Measurements from ENCODE around the gene HNRNPUL2. TPM values are rescaled to one million over a fixed set of nuclear protein-coding genes. Genes with fewer than 3 reads are reported as not detected.
"Not testable (repeated sequence)": the region's sequence is repeated elsewhere in the genome, so short reads cannot be mapped to it uniquely, and the experiment has no call there.

The HNRNPUL2 gene
- total and polyA plus RNA-seq, 2 of the 4 experiments (the other 2 are of a cell fraction), result 3.9 to 30.2 TPM

GRCh38 chr11:62705413-62705812 is 21.8 kb downstream of the HNRNPUL2 start:
- no peak overlapping the region for H4K91ac ChIP-seq (ENCODE audit: insufficient read depth, low read depth, low read length)
- H3K56ac ChIP-seq (ENCODE audit: extremely low read depth, insufficient read depth, low read length), result peak overlapping the region; percentile 75; the same call in 1 of the 2 replicates
- H2AK9ac ChIP-seq (replicated peaks; ENCODE audit: low read depth, low read length, poor library complexity), result peak overlapping the region; percentile 91
- peaks cover 9% of the 10 kb centered on the region for H3K36me3 ChIP-seq (ENCODE audit: control insufficient read depth, insufficient read depth, low read length)
- peak overlapping the region; percentile 52 for H2AK5ac ChIP-seq (ENCODE audit: low read depth, low read length)
- peak overlapping the region; percentile 15 for H3K27ac ChIP-seq (ENCODE audit: insufficient read depth, low read length)
- dilution Hi-C loops (cut with HindIII; ENCODE audit: low sequenced_read_pairs, unreplicated experiment) (no loop called here), intact Hi-C loops (cut with micrococcal nuclease) (no loop called here), in situ Hi-C loops (cut with MboI; ENCODE audit: low sequenced_read_pairs) (no loop called here)
- H2BK120ac ChIP-seq (ENCODE audit: low read depth, low read length), result peak overlapping the region; percentile 80; the same call in 1 of the 2 replicates
- H3K18ac ChIP-seq (ENCODE audit: low read depth, low read length), result no peak overlapping the region
- peak overlapping the region; percentile 90 for H3K4ac ChIP-seq (ENCODE audit: low read depth, low read length)
- H3K14ac ChIP-seq (replicated peaks; ENCODE audit: low read depth, low read length), result peak overlapping the region; percentile 97
- BruUV-seq (replicated peaks), result no TSS peak
- H3K9me3 ChIP-seq (ENCODE audit: control insufficient read depth, insufficient read depth, low read length), result no peaks in the 10 kb centered on the region
- 83% methylated on average over 1 of the region's 7 CpGs; no CpG with 5 or more reads in 1 of the 2 experiments for WGBS, 2 experiments (ENCODE audit: extremely low coverage in 2 of 2, insufficient read length in 1 of 2)
- ATAC-seq (ENCODE audit: low read depth) (no peak), DNase-seq (no peak)
- CTCF ChIA-PET, result interaction anchor here (0.9 to 1.9 kb wide), 4 partner anchors 11 to 81 kb away, joined by 3 to 6 read pairs (median 4); partner anchors contain the start of gene LRRN4CL
- no peaks in the 10 kb centered on the region for H3K27me3 ChIP-seq (ENCODE audit: control insufficient read depth, insufficient read depth, low read length)
- peak overlapping the region; percentile 41 for H2BK5ac ChIP-seq (ENCODE audit: low read depth, low read length, poor library complexity, severe bottlenecking)
- no peak overlapping the region for H4K5ac ChIP-seq (ENCODE audit: low read depth, low read length)
- POLR2A ChIA-PET (ENCODE audit: unreplicated experiment), result interaction anchor here (0.5 to 1.1 kb wide), 2 partner anchors 21 to 603 kb away, joined by 3 to 11 read pairs; no protein-coding TSS in a partner anchor
- H4K8ac ChIP-seq (ENCODE audit: low read depth in 2 of 2, low read length in 2 of 2), result peak overlapping the region; percentile 1 to 14; a peak in 2 of 4 replicates
- H2AFZ ChIP-seq (replicated peaks; ENCODE audit: low read length, poor library complexity), result peak overlapping the region; percentile 98
- peaks cover 16% of the 10 kb centered on the region for H3K4me1 ChIP-seq (ENCODE audit: control insufficient read depth, insufficient read depth, low read length)
- H3K9me1 ChIP-seq (ENCODE audit: insufficient read depth, low read length), result peaks cover 17% of the 10 kb centered on the region
- peak overlapping the region; percentile 88 for H3K4me2 ChIP-seq (ENCODE audit: low read depth, low read length)
- H3K23ac ChIP-seq (ENCODE audit: low read depth, low read length), result peak overlapping the region; percentile 99
- H3K79me1 ChIP-seq (ENCODE audit: low read depth in 1 of 2, low read length in 2 of 2), result peaks cover 18 to 51% of the 10 kb centered on the region in 2 experiments
- H3K9ac ChIP-seq (ENCODE audit: low read depth, low read length), result peak overlapping the region; percentile 79
- H4K20me1 ChIP-seq (ENCODE audit: insufficient read depth, low read length), result no peaks in the 10 kb centered on the region
- peak overlapping the region; percentile 55; the same call in 1 of the 2 replicates for H3K4me3 ChIP-seq (ENCODE audit: insufficient read depth, low read depth, low read length)
- 0 out of 3 replicates have a peak overlapping the region, but pooled peaks have one; percentile 8 for H2BK15ac ChIP-seq (ENCODE audit: low read depth, low read length)
- TF ChIP-seq RAD21 (IDR thresholded peaks at IDR 0.05; ENCODE audit: low read length), result no peak
- no peak for TF ChIP-seq USF2 (IDR thresholded peaks at IDR 0.05; ENCODE audit: low read depth, low read length)
- no peak for TF ChIP-seq CEBPB (IDR thresholded peaks at IDR 0.05; ENCODE audit: low read depth, low read length)
- no peak for TF ChIP-seq MAZ (IDR thresholded peaks at IDR 0.05; ENCODE audit: borderline replicate concordance, low read depth, low read length)
- no peak for TF ChIP-seq BHLHE40 (IDR thresholded peaks at IDR 0.05; ENCODE audit: low read depth, low read length)
- TF ChIP-seq POLR2A (IDR thresholded peaks at IDR 0.05; ENCODE audit: low read depth, low read length), result no peak
- no peak overlapping the region for H2BK20ac ChIP-seq (ENCODE audit: low read depth, low read length)

DNA sequence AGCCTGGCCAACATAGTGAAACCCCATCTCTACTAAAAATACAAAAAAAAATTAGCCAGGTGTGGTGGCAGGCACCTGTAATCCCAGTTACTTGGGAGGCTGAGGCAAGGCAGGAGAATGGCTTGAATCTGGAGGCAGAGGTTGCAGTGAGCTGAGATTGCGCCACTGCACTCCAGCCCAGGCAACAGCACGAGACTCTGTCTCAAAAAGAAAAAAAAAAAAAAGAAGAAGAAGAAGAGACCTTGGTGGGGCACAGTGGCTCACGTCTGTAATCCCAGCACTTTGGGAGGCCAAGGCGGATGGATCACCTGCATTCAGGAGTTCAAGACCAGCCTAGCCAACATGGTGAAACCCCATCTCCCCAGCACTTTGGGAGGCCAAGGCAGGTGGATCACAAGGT is 23.3 kb downstream of the HNRNPUL2 start:
- H3K9ac ChIP-seq (ENCODE audit: low read depth, low read length); H3K14ac ChIP-seq (replicated peaks; ENCODE audit: low read depth, low read length); H2BK5ac ChIP-seq (ENCODE audit: low read depth, low read length, poor library complexity, severe bottlenecking); H4K20me1 ChIP-seq (ENCODE audit: insufficient read depth, low read length); dilution Hi-C loops (cut with HindIII; ENCODE audit: low sequenced_read_pairs, unreplicated experiment); H2BK20ac ChIP-seq (ENCODE audit: low read depth, low read length); H4K5ac ChIP-seq (ENCODE audit: low read depth, low read length); H2AK5ac ChIP-seq (ENCODE audit: low read depth, low read length); H3K18ac ChIP-seq (ENCODE audit: low read depth, low read length); H3K27ac ChIP-seq (ENCODE audit: insufficient read depth, low read length); H3K27me3 ChIP-seq (ENCODE audit: control insufficient read depth, insufficient read depth, low read length); H3K4ac ChIP-seq (ENCODE audit: low read depth, low read length); H3K4me3 ChIP-seq (ENCODE audit: insufficient read depth, low read depth, low read length); H4K91ac ChIP-seq (ENCODE audit: insufficient read depth, low read depth, low read length); BruUV-seq (replicated peaks); DNase-seq; H3K23ac ChIP-seq (ENCODE audit: low read depth, low read length); H2AFZ ChIP-seq (replicated peaks; ENCODE audit: low read length, poor library complexity); H3K9me3 ChIP-seq (ENCODE audit: control insufficient read depth, insufficient read depth, low read length); intact Hi-C loops (cut with micrococcal nuclease); H3K4me2 ChIP-seq (ENCODE audit: low read depth, low read length); POLR2A ChIA-PET (ENCODE audit: unreplicated experiment); H4K8ac ChIP-seq (ENCODE audit: low read depth in 2 of 2, low read length in 2 of 2); H2BK15ac ChIP-seq (ENCODE audit: low read depth, low read length); in situ Hi-C loops (cut with MboI; ENCODE audit: low sequenced_read_pairs); H3K56ac ChIP-seq (ENCODE audit: extremely low read depth, insufficient read depth, low read length); ATAC-seq (ENCODE audit: low read depth); H2AK9ac ChIP-seq (replicated peaks; ENCODE audit: low read depth, low read length, poor library complexity); H3K36me3 ChIP-seq (ENCODE audit: control insufficient read depth, insufficient read depth, low read length); H2BK120ac ChIP-seq (ENCODE audit: low read depth, low read length): not testable (repeated sequence)
- CTCF ChIA-PET, result interaction anchor here (1.0 kb wide), 1 partner anchor 10 kb away, joined by 4 read pairs; no protein-coding TSS in a partner anchor
- peaks cover 12% of the 10 kb centered on the region for H3K4me1 ChIP-seq (ENCODE audit: control insufficient read depth, insufficient read depth, low read length)
- H3K79me1 ChIP-seq (ENCODE audit: low read depth in 1 of 2, low read length in 2 of 2), result peaks cover 13 to 39% of the 10 kb centered on the region in 2 experiments
- H3K9me1 ChIP-seq (ENCODE audit: insufficient read depth, low read length), result peaks cover 16% of the 10 kb centered on the region
- 100% methylated on average over 1 of the region's 4 CpGs; no CpG with 5 or more reads in 1 of the 2 experiments for WGBS, 2 experiments (ENCODE audit: extremely low coverage in 2 of 2, insufficient read length in 1 of 2)

All from IMR-90 (cell line).